ENCODE data around the gene MAPK9.

The MAPK9 gene

GRCh38 chr5:180294913-180295555, 3.2 kb upstream of the MAPK9 start:
- DNase-seq (ENCODE audit: low read depth in 2 of 2) = no peak

- no peak for DNase-seq (ENCODE audit: low read depth in 2 of 2)
Measured at GRCh38 chr5:180294411-180294810, 2.5 kb upstream of the MAPK9 start.

- DNase-seq (ENCODE audit: low read depth in 2 of 2) = peak in 1 of 2 donors; percentile 18
Measured at GRCh38 chr5:180291234-180291940, 496 bp downstream of the MAPK9 start.

- no peak for DNase-seq (ENCODE audit: low read depth in 2 of 2)
Measured at GRCh38 chr5:180290568-180291233, 1.2 kb downstream of the MAPK9 start.

- DNase-seq (ENCODE audit: low read depth in 2 of 2) = no peak
Measured at GRCh38 chr5:180289966-180290365, 1.9 kb downstream of the MAPK9 start.

- DNase-seq (ENCODE audit: low read depth in 2 of 2) = no peak
Measured at GRCh38 chr5:180289433-180289832, 2.5 kb downstream of the MAPK9 start.

- DNase-seq (ENCODE audit: low read depth in 2 of 2) = no peak
Measured at GRCh38 chr5:180287868-180288267, 4.0 kb downstream of the MAPK9 start.

- no peak for DNase-seq (ENCODE audit: low read depth in 2 of 2)
Measured at GRCh38 chr5:180287404-180287803, 4.5 kb downstream of the MAPK9 start.

GRCh38 chr5:180284149-180284548, 7.7 kb downstream of the MAPK9 start:
- DNase-seq (ENCODE audit: low read depth in 2 of 2) = no peak

- no peak for DNase-seq (ENCODE audit: low read depth in 2 of 2)
Measured at GRCh38 chr5:180283026-180283615, 8.8 kb downstream of the MAPK9 start.

- no peak for DNase-seq (ENCODE audit: low read depth in 2 of 2)
Measured at GRCh38 chr5:180282281-180282680, 9.6 kb downstream of the MAPK9 start.

- no peak for DNase-seq (ENCODE audit: low read depth in 2 of 2)
Measured at GRCh38 chr5:180281706-180282105, 10.2 kb downstream of the MAPK9 start.

GRCh38 chr5:180274695-180275094, 17.2 kb downstream of the MAPK9 start:
- no peak for DNase-seq (ENCODE audit: low read depth in 2 of 2)

- no peak for DNase-seq (ENCODE audit: low read depth in 2 of 2)
Measured at GRCh38 chr5:180271221-180271620, 20.7 kb downstream of the MAPK9 start.

GRCh38 chr5:180259260-180259611, 32.6 kb downstream of the MAPK9 start:
- DNase-seq (ENCODE audit: low read depth in 2 of 2) = no peak

GRCh38 chr5:180253036-180253824, 38.7 kb downstream of the MAPK9 start:
- DNase-seq (ENCODE audit: low read depth in 2 of 2) = no peak

- no peak for DNase-seq (ENCODE audit: low read depth in 2 of 2)
Measured at GRCh38 chr5:180251887-180252286, 40.0 kb downstream of the MAPK9 start.

GRCh38 chr5:180251141-180251540, 40.7 kb downstream of the MAPK9 start:
- DNase-seq (ENCODE audit: low read depth in 2 of 2) = no peak

- DNase-seq (ENCODE audit: low read depth in 2 of 2) = no peak
Measured at GRCh38 chr5:180250329-180250728, 41.6 kb downstream of the MAPK9 start.

- no peak for DNase-seq (ENCODE audit: low read depth in 2 of 2)
Measured at GRCh38 chr5:180241600-180241999, 50.3 kb downstream of the MAPK9 start.

GRCh38 chr5:180238631-180239030, 53.3 kb downstream of the MAPK9 start:
- no peak for DNase-seq (ENCODE audit: low read depth in 2 of 2)

- no peak for DNase-seq (ENCODE audit: low read depth in 2 of 2)
Measured at GRCh38 chr5:180235846-180236245, 56.0 kb downstream of the MAPK9 start.

Data from stimulated activated CD4-positive, alpha-beta T cell treated with anti-CD3 and anti-CD28 coated beads, Interleukin-4, amount 100 ng/mL, for 48 hours (primary cell).